ENCODE measurements around the gene TMEM91. TPM values are rescaled to one million over a fixed set of nuclear protein-coding genes. Genes with fewer than 3 reads are reported as not detected.
"Not testable (repeated sequence)": the region's sequence is repeated elsewhere in the genome, so short reads cannot be mapped to it uniquely, and the experiment has no call there.

The TMEM91 gene
- total RNA-seq, 4 donors from 2014 or later: 7.1 to 28.1 (median 10.9) TPM

- Histone ChIP-seq H3K27me3 (no peaks in the 10 kb centered on the region), H3K36me3 (no peaks in the 10 kb centered on the region)
- intact Hi-C loops (cut with DNase I; ENCODE audit: low total_unique reads): no loop called here
These were observed 6.6 kb upstream of the TMEM91 start for GRCh38 chr19:41369769-41370168.

GRCh38 chr19:41371119-41371518 lies 5.2 kb upstream of the TMEM91 start:
- H3K36me3 ChIP-seq; H3K4me1 ChIP-seq; H3K27ac ChIP-seq; H3K27me3 ChIP-seq; H3K4me3 ChIP-seq; intact Hi-C loops (cut with DNase I; ENCODE audit: low total_unique reads); H3K9me3 ChIP-seq; DNase-seq: not testable (repeated sequence)

More at GRCh38 chr19:41369769-41370168, 6.6 kb upstream of the TMEM91 start:
- Histone ChIP-seq H3K27ac (no peak overlapping the region), H3K4me1 (no peaks in the 10 kb centered on the region), H3K4me3 (no peak overlapping the region), H3K9me3 (no peaks in the 10 kb centered on the region)
- DNase-seq: no peak
- TF ChIP-seq CTCF (IDR thresholded peaks at IDR 0.05) (no peak), POLR2A (IDR thresholded peaks at IDR 0.05) (no peak)

GRCh38 chr19:41371541-41371940 lies 4.8 kb upstream of the TMEM91 start:
- H3K4me1 ChIP-seq: no peaks in the 10 kb centered on the region
- H3K27ac ChIP-seq: no peak overlapping the region
- no peaks in the 10 kb centered on the region for H3K36me3 ChIP-seq
- no peaks in the 10 kb centered on the region for H3K9me3 ChIP-seq
- intact Hi-C loops (cut with DNase I; ENCODE audit: low total_unique reads): no loop called here
- DNase-seq: no peak
- H3K27me3 ChIP-seq: no peaks in the 10 kb centered on the region
- TF ChIP-seq CTCF (IDR thresholded peaks at IDR 0.05) (no peak), POLR2A (IDR thresholded peaks at IDR 0.05) (no peak)
- no peak overlapping the region for H3K4me3 ChIP-seq

GRCh38 chr19:41372501-41372900 lies 3.8 kb upstream of the TMEM91 start:
- Histone ChIP-seq H3K9me3 (no peaks in the 10 kb centered on the region), H3K4me3 (no peak overlapping the region), H3K27ac (no peak overlapping the region), H3K27me3 (no peaks in the 10 kb centered on the region), H3K36me3 (no peaks in the 10 kb centered on the region), H3K4me1 (no peaks in the 10 kb centered on the region)
- intact Hi-C loops (cut with DNase I; ENCODE audit: low total_unique reads): no loop called here
- no peak for TF ChIP-seq CTCF (IDR thresholded peaks at IDR 0.05)
- TF ChIP-seq POLR2A (IDR thresholded peaks at IDR 0.05): no peak
- no peak for DNase-seq

GRCh38 chr19:41373993-41374392 lies 2.3 kb upstream of the TMEM91 start:
- intact Hi-C loops (cut with DNase I; ENCODE audit: low total_unique reads): no loop called here
- peak; percentile 87 for DNase-seq
- H3K27me3 ChIP-seq: no peaks in the 10 kb centered on the region
- TF ChIP-seq CTCF (IDR thresholded peaks at IDR 0.05) (no peak), POLR2A (IDR thresholded peaks at IDR 0.05) (no peak)
- peak overlapping the region in 1 of 2 donors; percentile 41 for H3K27ac ChIP-seq
- no peaks in the 10 kb centered on the region for H3K4me1 ChIP-seq
- H3K36me3 ChIP-seq: no peaks in the 10 kb centered on the region
- no peak overlapping the region for H3K4me3 ChIP-seq
- H3K9me3 ChIP-seq: no peaks in the 10 kb centered on the region

GRCh38 chr19:41376998-41377365 lies 649 bp downstream of the TMEM91 start:
- Histone ChIP-seq H3K9me3 (no peaks in the 10 kb centered on the region), H3K36me3 (no peaks in the 10 kb centered on the region), H3K27ac (peak overlapping the region; percentile 75 to 90), H3K4me3 (peak overlapping the region; percentile 44 to 56), H3K4me1 (no peaks in the 10 kb centered on the region), H3K27me3 (no peaks in the 10 kb centered on the region)
- DNase-seq: no peak
- intact Hi-C loops (cut with DNase I; ENCODE audit: low total_unique reads): no loop called here
- TF ChIP-seq CTCF (IDR thresholded peaks at IDR 0.05): no peak
- TF ChIP-seq POLR2A (IDR thresholded peaks at IDR 0.05): no peak
